ENCODE data around the gene ATP12A.

The ATP12A gene

DNA sequence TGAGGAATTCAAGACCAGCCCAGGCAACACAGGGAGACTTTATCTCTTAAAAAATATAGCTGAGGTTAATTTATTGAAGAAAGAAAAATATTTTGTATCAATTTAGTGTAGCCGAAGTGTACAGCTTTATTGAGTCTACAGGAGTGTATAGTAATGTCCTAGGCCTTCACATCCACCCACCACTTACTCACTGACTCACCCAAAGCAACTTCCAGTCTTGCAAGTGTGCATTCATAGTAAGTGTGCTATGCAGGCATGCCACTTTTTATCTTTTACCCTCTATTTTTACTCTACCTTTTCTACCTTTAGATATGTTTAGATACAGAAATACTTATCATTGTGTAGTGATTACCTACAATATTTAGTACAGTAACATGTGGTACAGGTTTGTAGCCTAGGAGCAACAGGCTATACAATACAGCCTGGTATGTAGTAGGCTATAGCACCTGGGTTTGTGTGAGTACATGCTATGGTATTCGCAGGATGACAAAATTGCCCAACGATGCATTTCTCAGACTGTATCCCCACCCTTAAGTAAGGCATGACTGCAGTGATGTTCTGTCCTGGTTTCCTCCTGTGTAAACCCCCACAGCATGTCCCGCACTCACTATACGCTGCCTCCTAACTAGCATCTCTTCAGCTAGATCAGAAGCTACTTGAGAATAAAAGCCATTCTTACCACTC lies 15.3 kb upstream of the ATP12A start:
- no peak for DNase-seq

DNA sequence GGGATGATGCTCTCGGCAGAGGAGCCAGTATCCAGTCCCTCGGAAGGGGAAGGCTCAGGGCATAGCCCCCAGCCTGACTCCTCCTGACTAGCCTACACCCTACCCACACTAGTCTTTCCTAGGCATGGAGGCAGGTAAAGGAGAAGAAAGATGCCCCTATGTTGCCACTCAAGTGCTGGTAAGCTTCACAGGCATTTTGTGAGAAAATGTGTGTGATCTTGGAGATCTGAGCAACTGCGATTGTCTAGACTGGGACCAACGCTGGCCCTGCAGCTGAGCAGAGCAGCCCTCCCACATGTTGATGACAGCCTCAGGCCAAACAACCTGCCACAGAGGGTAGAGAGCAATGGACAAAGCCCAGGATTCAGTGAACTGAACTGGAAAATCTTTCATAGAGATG lies 11.7 kb upstream of the ATP12A start:
- no peak for DNase-seq

DNA sequence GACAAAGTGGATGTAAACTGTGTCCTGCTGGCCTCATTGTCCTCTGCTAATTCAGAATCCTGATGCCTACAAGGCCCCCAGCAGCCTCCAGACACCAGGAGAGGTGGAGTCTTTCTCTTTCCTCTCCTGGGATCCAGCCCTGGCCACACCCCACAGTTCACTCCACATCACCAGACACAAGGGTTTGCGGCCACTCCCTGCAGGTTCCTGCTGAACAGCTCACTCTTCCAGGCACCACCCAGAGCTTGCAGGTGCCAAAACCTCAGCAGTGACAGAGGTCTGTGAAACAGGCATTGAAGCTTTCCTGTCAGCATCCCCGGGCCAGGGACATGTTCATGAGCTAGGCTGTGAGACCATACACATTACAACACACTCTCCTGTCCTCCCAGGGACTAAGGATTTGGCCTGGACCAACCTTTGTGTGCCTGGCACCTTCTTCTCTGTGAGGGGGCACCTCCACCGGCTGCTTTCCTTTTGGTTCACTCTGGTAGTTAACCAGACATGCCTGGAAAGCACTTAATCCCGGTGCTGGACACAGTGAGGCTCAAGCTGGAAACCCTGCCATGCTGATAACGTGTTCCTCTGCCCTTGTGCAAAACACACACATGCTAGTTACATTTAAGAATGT lies 11.1 kb upstream of the ATP12A start:
- DNase-seq = no peak

DNA sequence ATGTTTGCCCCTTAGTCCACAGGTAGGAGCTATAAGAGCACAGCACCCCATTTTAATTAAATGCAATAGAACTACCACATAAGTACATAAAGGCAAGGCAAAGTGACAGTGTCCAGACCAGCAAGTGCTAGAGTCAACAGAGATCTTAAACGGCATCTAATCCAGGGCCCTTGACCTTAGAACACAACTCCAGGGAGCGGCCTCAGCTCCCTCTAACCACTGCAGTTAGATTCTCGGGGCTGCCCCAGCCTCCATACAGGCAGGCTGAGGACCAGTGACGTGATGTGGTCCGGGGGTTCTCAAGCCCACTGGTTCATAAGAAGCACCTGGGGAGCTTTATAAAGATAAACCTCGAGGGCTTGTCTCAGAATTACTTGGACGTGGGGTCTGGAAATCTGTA lies 10.0 kb upstream of the ATP12A start:
- no peak for DNase-seq

DNA sequence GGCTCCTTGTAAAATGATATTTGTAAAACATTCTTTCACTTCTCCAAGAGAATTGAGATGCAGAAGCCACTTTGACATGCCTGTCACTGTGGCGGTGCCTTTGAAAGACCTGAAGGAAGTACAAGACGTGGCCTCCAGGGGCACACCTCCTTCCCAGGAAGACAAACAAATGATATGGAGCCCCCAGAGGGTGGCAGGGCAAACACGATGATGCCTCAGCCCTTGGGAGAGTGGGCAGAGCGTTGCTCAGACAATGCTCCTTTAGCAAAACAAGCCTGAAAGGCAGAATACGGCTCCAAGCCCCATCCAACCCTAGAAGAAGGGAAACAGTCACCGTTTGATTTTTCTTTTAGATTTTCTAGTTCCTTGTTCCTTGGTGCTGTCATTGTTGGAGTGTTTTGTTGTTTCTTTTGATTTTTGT lies 9.2 kb upstream of the ATP12A start:
- DNase-seq = no peak

DNA sequence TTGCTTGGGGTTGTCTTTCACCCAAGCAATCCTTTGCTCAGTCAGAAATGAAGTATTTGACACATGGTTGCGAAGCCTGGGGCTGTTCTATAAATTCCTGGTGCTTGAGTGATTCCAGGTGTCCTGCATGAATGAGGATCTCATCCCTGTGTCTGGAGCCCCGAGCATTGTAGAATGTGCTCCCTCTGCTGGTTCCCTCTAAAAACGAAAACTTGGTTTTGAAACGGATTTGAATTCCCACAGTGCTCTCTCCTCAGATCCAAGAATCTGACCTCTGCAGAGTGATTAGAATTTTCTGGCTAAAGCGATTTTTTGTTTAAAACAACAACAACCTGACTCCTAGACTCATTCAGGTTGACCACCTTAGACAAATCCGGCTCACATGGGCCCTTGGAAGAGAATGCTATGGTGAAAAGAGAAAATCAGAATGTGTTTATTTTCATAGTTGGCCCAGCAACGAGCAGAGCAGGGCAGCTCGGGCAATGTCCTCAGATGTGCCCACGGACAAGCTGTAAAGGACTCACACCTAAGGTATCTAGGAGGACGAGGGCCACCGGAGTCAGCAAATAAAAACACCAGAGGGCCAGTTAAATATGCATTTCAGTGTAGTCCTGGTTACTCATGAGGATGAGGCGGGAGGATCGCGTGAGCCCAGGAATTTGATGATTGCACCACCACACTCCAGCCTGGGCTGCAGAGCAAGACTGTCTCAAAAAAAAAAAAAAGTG lies 8.7 kb upstream of the ATP12A start:
- DNase-seq = no peak

DNA sequence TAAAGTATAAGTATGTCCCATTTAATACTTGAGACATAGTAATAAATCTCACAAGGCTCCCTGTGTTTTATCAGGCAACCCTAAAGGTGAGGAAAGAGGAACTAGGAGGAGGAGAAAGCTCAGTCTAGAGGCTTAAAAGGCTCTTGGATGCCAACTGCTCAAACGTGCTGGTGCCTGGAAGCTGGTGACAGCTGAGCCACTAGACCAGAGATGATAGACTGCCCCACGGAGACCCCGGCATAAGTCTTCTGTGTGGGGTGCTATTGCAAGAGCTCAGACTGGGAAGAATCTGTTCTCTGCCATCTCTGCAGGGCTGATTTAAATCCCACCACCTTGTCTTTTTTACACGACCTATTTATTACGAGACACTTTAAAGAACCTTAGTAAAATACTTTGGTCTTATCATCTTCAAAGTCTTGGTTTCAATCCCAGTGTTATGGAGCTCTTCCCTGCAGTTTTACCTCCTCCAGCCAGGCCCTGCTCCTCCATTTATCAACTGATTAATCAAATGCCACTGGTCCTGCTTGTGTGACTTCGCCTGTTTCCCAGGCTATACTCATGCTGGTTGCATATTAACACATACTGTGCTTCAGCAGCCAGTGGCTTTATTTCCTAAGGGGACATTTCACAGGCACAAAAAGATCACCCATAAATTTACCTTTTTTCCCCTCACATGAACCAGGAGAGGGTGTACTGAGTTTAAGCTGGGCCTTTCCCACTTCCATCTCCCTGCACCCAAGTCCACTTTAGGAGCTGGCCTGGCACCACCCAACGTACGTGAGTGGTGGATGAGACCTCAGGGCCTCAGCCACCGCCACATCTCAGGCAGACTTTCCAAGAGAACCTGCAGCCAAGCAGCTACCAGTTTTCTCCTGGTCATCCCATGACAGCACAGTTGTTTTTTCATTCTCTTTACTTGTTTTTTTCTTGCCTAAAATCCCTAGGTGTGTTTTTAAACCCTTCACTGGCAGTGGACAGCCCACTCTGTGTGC lies 7.8 kb upstream of the ATP12A start:
- DNase-seq = no peak

DNA sequence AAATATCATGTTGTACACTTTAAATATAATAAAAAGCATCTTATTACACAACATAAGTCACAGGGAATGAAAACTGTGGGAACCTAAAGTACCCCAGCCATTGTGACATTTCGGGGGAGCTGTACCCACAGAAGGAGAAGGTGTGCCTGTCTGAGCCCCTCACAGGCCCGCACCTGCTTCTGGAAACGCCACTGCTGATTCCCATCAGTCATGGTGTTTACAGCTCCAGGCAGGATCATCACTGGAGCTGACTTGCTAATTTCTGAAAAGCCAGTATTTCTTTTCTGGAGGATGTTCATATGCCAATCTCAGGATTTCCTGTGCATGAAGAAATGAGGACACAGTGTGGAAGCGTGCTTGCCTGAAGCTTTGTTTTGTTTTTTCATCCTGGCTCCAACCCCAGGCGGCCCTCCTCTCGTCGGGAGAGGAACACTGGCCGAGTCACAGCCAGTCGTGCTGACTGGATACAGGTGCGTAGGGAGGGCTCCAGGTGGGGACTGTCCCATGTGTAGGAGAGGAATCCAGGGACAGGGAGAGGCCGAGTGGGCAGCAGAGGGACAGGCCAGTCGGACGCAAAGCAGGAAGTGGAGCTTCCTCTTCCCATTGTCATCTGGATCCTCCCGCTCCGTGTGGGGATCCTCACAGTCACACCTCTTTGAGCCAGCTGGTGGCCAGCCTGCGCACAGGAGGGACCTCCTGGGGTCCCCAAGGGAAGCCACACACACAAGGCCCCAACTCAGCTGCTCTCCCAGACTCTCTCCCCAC lies 4.2 kb upstream of the ATP12A start:
- no peak for DNase-seq

DNA sequence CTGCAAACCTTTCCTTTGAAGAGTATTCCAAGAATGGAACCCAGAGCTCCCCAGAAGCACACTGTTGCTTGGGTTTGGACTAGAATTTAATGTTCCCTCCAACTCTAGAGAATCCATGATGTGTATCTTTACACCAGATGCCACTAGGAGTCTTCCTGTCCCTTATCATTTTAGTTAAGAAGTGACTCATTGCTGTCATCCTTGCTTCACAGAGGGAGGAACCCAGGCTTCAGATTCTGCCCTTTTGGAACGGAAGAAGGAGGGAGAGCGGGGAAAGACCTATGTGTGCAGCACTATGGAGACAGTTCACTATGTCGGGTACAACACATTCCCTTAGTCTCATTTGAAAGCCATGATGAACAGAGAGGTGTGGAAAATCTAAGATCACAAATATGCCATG lies 2.1 kb upstream of the ATP12A start:
- no peak for DNase-seq

DNA sequence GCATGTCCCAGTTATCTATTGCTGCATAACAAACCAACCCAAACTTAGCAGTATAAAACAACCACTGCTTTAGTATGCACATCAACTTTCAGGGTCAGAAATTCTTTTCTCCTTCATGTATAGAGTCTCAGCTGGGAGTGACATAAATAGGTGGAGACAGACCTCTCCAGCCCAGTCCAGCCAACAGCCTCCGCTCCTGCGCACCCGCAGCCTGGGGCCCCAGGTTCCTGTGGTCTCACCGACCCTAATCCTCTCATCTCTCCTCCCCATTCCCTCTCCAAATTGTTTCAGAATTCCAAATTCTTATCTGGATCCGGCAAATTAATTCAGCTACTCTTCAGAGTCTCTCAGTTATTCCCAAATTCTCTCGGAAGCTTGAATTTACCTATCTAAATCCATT lies 522 bp upstream of the ATP12A start:
- no peak for DNase-seq

DNA sequence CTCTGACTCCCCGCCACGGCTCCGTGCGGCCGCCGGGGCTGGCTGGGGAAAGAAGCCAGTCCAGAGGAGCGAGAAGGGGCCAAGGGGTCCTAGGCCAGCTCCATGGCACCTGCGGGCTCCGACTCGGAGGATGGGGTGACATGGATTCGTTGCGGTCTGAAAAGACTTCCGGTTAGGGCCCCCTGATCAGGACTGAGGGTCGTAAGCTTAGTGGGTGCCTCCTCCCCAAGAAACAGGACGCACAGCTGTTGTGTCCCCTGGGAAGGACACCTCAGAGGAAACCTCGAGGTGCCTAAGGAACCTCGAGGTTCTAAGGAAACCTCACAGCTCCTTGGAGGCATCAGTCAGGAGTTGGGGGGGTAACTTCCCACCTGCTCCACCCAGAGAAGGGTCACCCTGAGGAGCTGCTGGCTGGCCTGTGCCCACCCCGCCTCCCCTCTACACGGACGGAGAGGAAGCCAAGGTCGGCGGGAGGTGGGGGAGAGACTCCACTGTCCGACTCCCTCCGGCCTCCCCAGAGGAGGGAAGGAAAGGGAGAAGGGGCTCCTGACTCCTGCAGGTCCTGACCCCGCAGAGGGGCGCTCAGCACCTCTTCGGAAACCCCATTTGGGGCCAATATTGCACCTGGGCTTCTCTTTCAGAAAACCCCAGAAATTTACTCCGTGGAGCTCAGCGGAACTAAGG lies 855 bp downstream of the ATP12A start:
- DNase-seq = no peak

DNA sequence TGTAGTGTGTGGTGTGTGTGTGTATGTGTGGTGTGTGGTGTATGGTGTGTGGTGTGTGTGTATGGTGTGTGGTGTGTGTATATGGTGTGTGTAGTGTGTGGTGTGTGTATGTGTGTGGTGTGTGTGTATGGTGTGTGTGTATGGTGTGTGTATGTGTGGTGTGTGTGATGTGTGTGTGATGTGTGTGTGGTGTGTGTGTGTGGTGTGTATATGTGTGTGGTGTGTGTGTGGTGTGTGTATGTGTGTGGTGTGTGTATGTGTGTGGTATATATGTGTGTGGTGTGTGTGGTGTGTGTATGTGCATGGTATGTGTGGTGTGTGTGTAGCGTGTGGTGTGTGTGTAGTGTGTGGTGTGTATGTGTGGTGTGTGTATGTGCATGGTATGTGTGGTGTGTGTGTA lies 1.7 kb downstream of the ATP12A start:
- DNase-seq = no peak

DNA sequence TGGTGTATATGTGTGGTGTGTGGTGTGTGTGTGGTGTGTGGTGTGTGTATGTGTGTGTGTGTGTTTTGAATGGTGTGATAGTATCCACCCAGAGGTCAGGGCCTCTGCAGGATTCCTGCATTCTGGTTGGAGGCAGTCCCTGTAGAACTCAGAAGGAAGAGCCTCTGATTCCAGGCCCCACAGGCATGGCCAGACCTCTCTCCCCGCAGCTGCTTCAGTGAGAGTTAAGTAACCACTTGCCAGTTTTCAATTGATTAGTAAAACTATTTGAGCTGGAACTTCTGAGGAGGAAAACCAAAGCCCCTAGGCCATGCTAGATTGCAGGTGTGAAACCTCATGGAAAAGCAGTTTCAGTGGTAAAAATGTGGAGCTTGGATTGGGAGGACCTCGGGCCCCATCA lies 2.1 kb downstream of the ATP12A start:
- no peak for DNase-seq

DNA sequence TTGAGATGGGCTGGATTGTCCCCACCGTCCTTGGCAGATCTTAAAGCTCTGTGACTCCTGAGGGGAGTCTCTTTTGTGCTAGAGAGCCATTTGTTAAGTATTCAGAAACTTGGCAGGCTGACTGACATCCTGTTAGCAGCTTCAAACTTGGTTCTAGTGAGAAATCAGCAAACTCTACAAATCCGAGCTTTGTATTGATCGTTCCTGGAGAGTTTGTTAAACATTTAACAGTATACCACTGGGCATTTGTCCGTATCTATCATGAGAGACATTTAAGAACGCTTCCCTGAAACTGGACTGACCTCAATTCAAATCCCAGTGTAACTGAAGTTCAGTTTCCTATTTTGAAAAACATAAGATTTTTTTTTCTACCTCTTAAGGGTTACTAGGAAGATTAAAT lies 3.1 kb downstream of the ATP12A start:
- no peak for DNase-seq

DNA sequence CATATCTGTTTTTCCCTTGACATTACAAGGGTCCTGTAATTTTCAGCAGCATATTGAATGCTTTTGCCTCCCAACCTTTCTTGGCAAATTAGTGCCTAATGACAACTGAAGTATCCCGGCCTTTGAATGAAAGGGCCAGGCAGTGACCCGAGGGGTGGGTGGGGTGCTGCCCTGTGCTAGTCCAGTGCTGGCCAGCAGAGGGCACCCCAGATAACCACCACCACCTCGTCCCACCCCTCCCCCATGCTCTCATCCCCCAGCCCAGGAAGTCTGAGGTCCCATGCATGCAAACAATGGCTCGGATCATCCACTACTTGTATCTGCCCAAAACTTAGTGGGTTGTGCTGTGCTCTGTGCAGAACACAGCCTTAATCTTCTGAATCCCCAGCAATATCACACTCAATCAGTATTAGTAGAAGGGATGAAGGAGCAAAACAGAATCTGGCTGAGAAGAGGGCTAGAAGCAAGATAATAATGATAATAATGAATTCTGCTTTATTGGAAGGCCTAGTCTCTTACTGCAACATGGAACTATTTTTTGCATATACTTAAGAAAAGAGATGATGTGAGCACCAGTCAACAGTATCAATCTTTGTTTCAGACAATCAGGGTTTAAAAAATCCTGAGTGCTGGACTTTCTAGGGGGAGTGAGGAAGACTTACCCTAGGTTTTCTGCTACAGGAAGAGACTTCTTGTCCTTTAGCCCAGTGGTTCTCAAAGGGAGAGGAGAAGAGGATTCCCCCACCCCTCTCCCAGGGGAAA lies 3.8 kb downstream of the ATP12A start:
- DNase-seq = no peak

DNA sequence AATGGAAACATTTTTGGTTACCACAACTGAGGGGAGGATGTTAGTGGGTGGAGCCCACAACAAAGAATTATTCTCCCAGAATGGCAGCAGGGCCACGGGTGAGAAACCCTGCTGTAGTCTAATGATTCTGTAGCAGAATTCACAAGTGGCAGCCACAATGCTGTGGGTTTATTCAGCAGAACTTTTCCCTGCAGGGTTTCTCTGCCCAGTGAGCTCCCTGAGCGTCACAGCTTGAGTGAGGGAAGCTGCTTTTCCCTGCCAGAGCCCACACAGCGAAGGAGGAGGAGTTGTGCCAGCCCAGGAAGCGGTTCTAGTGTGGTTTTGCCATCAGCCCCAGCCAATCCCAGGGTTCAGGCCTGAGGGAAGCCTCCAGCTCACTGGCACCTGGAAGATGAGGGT lies 4.4 kb downstream of the ATP12A start:
- DNase-seq = no peak

DNA sequence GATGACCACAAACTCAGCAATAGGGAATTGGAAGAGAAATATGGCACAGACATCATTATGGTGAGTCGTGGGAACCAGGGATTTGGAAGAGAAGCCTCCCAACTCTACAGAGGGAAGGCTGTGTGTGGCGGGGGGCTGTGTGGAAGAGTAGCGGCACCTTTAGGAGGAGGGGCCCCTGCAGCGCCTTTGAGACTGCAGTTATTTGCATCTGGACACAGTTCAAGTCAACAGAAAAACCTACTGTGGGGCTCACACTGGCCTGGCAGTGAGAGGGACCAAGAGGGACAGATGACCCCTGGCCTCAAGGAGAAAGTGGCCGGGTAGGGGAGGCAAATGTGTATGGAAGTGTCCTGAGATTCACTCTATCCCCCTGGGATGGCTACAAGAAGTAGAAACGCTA lies 5.1 kb downstream of the ATP12A start:
- no peak for DNase-seq

DNA sequence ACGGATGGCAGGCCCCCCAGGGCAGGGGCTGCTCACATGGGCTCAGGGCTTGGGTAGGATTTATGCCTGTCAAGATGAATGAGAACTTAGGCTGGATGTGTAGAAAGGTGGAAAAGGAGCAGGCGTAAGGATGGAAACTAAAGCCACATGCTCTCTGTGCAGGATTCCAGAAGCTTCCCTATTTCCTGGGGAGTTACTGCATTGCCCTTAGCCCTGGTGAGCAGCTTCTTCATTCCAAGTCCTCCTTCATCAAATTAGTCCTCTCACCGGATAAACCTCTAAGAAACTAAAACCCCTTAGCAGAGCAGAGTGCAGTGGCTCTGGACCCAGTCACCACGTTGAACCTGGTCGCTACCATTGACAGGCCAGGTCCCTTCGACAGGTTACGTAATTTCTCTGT lies 7.4 kb downstream of the ATP12A start:
- no peak for DNase-seq

DNA sequence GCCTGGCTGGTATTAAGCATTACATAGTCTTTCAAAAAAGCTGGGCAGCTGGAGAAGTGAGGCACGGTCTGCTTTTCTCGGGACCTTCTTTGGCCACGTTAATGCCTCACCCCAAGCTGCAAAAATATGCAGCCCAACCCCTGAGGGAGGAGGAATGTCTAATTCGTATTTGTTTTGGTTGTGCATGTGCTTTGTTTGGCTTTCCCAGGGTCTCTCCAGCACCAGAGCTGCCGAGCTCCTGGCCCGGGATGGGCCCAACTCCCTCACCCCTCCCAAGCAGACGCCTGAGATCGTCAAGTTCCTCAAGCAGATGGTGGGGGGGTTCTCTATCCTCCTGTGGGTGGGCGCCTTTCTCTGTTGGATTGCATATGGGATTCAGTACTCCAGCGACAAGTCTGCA lies 7.9 kb downstream of the ATP12A start:
- DNase-seq = no peak

DNA sequence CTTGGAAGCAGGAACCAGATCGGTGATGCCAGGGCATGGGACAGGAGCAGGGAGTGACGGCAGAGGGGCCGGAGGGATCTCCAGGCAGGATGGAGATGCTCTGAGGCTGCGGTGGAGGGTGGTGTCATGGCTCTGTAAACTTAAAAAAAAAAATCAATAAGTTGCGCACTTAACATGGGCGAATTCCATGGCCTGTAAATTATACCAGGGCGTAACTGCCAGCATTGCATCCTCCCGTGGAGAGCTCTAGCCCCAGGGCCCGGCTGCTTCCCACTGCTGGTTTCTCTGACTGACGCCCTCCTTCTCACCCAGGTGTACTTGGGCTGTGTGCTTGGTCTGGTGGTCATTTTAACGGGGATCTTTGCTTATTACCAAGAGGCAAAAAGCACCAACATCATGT lies 8.7 kb downstream of the ATP12A start:
- no peak for DNase-seq

DNA sequence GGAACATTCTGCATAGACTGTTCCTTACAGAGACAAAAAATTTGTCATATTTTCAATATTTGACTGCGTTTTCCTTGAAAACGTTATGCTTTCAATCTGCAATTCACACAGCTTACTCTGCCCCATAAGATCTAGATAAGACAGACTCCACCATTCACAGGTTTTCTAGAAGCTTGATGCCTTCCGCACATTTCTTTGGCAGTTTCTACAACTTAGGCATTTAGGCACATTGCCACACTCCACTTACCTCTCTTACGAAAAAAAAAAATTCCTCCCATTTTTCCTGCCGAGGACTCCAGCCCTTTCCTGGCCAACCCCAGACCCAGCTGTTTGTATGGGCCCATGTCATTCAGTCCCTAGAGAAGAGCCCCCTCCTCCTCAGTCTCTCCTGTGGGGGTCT lies 11.2 kb downstream of the ATP12A start:
- no peak for DNase-seq
